ENCODE results near the gene RIMBP2. TPM values are rescaled to one million over a fixed set of nuclear protein-coding genes. Genes with fewer than 3 reads are reported as not detected.

The RIMBP2 gene
- total RNA-seq, 2 experiments from 2014 or later = not detected

DNA sequence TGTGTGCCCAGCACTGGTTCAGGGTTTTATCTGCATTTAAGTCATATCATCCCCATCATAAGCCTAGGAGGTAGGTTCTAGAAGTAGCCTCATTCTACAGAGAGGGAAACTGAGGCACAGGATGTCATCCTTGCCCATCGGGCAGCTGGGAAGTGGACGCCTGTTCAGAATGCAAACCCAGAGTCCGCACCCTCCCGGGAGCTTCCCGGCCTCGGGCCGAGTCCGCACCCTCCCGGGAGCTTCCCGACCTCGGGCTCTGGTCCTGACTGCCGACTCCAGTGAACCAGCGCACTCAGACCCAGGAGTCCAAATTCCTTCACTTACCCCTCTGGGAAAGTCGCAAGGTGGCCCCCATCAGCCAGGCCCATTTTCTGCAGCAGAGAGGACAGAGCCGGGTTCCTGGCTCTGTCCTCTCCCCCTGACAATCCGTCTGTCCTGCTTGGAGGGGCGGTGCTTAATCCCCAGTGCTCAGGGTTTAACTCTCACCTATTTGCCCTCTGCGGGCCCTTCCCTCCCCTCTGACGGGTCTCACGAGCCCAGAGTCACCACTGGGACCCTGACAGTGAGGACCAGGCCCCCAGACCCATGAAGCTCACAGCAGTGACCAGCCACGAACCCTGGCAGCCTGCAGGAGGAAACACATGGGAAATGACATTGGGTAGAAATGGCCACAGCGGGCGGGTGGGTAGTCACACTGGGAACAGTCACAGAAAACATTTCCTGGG, 236.5 kb downstream of the RIMBP2 start:
- Mint-ChIP-seq H3K36me3 (ENCODE audit: low read depth) (no peaks in the 10 kb centered on the region), H3K27ac (no peak overlapping the region), H3K27me3 (no peaks in the 10 kb centered on the region), H3K4me1 (ENCODE audit: low read depth) (no peaks in the 10 kb centered on the region), H3K4me3 (no peak overlapping the region), H3K9me3 (no peaks in the 10 kb centered on the region)
- no peak overlapping the region for H3K27ac ChIP-seq (ENCODE audit: low read depth in 1 of 2, low read length in 2 of 2)
- DNase-seq (no peak), ATAC-seq (ENCODE audit: poor library complexity) (no peak)
- no peaks in the 10 kb centered on the region for H3K36me3 ChIP-seq (ENCODE audit: insufficient read depth, low read length)
- H3K4me1 ChIP-seq (ENCODE audit: insufficient read depth, low read length) = no peaks in the 10 kb centered on the region
- no peak overlapping the region for H3K4me3 ChIP-seq (ENCODE audit: low read length)
- intact Hi-C loops (cut with DNase I, micrococcal nuclease) = no loop called here
- TF ChIP-seq, protein P1, sequence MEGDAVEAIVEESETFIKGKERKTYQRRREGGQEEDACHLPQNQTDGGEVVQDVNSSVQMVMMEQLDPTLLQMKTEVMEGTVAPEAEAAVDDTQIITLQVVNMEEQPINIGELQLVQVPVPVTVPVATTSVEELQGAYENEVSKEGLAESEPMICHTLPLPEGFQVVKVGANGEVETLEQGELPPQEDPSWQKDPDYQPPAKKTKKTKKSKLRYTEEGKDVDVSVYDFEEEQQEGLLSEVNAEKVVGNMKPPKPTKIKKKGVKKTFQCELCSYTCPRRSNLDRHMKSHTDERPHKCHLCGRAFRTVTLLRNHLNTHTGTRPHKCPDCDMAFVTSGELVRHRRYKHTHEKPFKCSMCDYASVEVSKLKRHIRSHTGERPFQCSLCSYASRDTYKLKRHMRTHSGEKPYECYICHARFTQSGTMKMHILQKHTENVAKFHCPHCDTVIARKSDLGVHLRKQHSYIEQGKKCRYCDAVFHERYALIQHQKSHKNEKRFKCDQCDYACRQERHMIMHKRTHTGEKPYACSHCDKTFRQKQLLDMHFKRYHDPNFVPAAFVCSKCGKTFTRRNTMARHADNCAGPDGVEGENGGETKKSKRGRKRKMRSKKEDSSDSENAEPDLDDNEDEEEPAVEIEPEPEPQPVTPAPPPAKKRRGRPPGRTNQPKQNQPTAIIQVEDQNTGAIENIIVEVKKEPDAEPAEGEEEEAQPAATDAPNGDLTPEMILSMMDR (IDR thresholded peaks at IDR 0.05) = no peak
- ChIA-PET CTCF (no interaction called here), POLR2A (no interaction called here)
- peaks cover 0 to 22% of the 10 kb centered on the region in 2 experiments for H3K9me3 ChIP-seq (ENCODE audit: control insufficient read depth in 1 of 2, insufficient read depth in 1 of 2, low read length in 2 of 2)
- no peaks in the 10 kb centered on the region for H3K27me3 ChIP-seq (ENCODE audit: control insufficient read depth in 1 of 2, insufficient read depth in 2 of 2, low read length in 2 of 2)

DNA sequence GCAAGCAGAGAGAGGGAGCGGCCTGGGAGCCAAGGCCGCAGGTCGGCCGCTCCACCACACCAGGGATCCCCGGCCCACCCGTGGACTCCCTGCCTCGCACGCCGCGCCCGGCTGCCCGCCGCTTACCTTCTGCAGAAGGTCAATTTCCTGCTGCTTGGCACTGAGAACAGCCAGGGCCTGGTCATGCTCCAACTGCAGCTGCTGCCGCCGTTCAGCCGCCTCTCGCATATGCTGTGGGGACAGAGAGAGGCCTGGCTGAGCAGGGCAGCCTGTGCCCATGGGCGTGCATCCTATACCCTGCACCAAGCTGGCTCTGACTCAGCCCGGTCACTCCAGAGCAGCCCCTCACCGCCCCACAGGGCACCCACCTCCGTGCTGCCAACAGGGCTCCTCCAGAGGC, 237.3 kb downstream of the RIMBP2 start:
- DNase-seq (no peak), ATAC-seq (ENCODE audit: poor library complexity) (no peak)
- no peak overlapping the region for H3K4me3 ChIP-seq (ENCODE audit: low read length)
- Mint-ChIP-seq H3K36me3 (ENCODE audit: low read depth) (no peaks in the 10 kb centered on the region), H3K27ac (no peak overlapping the region), H3K4me3 (no peak overlapping the region), H3K4me1 (ENCODE audit: low read depth) (no peaks in the 10 kb centered on the region), H3K9me3 (no peaks in the 10 kb centered on the region), H3K27me3 (no peaks in the 10 kb centered on the region)
- H3K36me3 ChIP-seq (ENCODE audit: insufficient read depth, low read length) = no peaks in the 10 kb centered on the region
- POLR2A ChIA-PET = no interaction called here
- CTCF ChIA-PET = no interaction called here
- no peak overlapping the region for H3K27ac ChIP-seq (ENCODE audit: low read depth in 1 of 2, low read length in 2 of 2)
- H3K4me1 ChIP-seq (ENCODE audit: insufficient read depth, low read length) = no peaks in the 10 kb centered on the region
- TF ChIP-seq, protein P1 (IDR thresholded peaks at IDR 0.05) = no peak
- peaks cover 0 to 22% of the 10 kb centered on the region in 2 experiments for H3K9me3 ChIP-seq (ENCODE audit: control insufficient read depth in 1 of 2, insufficient read depth in 1 of 2, low read length in 2 of 2)
- H3K27me3 ChIP-seq (ENCODE audit: control insufficient read depth in 1 of 2, insufficient read depth in 2 of 2, low read length in 2 of 2) = no peaks in the 10 kb centered on the region
- intact Hi-C loops (cut with DNase I, micrococcal nuclease) = no loop called here

GRCh38 chr12:130477701-130478100, 238.4 kb downstream of the RIMBP2 start:
- Mint-ChIP-seq H3K36me3 (ENCODE audit: low read depth) (no peaks in the 10 kb centered on the region), H3K4me3 (no peak overlapping the region), H3K27ac (no peak overlapping the region), H3K9me3 (no peaks in the 10 kb centered on the region), H3K27me3 (no peaks in the 10 kb centered on the region), H3K4me1 (ENCODE audit: low read depth) (no peaks in the 10 kb centered on the region)
- CTCF ChIA-PET = no interaction called here
- ATAC-seq (ENCODE audit: poor library complexity) (no peak), DNase-seq (no peak)
- Histone ChIP-seq H3K4me1 (ENCODE audit: insufficient read depth, low read length) (no peaks in the 10 kb centered on the region), H3K27ac (ENCODE audit: low read depth in 1 of 2, low read length in 2 of 2) (no peak overlapping the region), H3K4me3 (ENCODE audit: low read length) (no peak overlapping the region), H3K36me3 (ENCODE audit: insufficient read depth, low read length) (no peaks in the 10 kb centered on the region), H3K27me3 (ENCODE audit: control insufficient read depth in 1 of 2, insufficient read depth in 2 of 2, low read length in 2 of 2) (no peaks in the 10 kb centered on the region), H3K9me3 (ENCODE audit: control insufficient read depth in 1 of 2, insufficient read depth in 1 of 2, low read length in 2 of 2) (peaks cover 0 to 24% of the 10 kb centered on the region in 2 experiments)
- intact Hi-C loops (cut with DNase I, micrococcal nuclease) = no loop called here
- TF ChIP-seq, protein P1 (IDR thresholded peaks at IDR 0.05) = no peak
- POLR2A ChIA-PET = no interaction called here
